Measurements from ENCODE around the gene ZC3HAV1L. TPM values are rescaled to one million over a fixed set of nuclear protein-coding genes. Genes with fewer than 3 reads are reported as not detected.

Gene ZC3HAV1L
- total RNA-seq, 4 donors from 2014 or later: 7.0 to 15.4 (median 10.2) TPM

DNA sequence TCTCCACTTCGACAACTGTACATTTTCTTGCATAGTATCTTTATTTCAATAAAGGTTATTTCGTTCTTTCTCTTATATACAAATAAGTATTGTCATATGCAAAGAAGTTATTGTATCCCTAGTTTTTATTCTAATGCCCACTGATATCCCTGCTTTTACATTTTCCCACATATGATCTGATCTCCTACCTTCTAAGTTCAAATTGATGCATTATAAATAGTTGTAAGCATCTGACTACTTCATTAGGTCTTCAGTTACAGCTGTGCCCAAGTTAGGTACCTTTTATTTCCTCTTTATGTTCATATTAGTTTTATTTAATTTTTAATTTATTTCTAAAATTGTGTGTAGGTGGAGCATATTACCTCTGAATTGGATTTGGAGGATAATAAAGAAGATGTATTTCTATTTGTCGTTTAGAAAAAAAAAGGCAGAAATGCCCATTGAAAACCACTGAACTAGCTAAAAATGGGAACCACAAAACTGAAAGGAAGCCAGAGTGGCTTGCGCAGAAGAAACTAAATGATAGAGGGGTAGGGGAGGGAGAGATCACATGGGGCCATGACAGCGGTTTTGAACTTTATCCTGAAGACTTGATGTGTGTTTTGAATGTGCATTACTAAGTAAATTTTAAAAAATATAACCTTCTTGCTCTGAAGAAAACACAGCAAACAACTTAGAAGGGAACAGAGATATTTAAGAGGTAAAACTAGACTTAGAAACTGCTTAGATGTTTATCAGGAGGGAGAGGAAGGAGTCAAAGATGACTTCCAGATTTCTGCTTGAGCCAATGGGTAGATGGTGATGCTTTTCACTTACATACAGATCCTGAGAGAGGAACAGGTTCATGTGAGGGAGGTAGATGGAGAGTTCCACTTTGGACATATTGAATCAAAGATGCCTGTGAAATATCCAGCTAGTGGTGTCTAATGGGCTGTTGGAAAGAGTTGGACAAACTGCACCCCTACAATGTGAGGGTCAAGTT, 9.3 kb upstream of the ZC3HAV1L start:
- H3K4me3 ChIP-seq: no peak overlapping the region
- H3K9me3 ChIP-seq: no peaks in the 10 kb centered on the region
- no peaks in the 10 kb centered on the region for H3K27me3 ChIP-seq
- intact Hi-C loops (cut with DNase I): no loop called here
- TF ChIP-seq EP300 (IDR thresholded peaks at IDR 0.05) (no peak), POLR2A (IDR thresholded peaks at IDR 0.05; ENCODE audit: low read depth) (no peak), POLR2AphosphoS5 (IDR thresholded peaks at IDR 0.05) (no peak)
- TF ChIP-seq, protein P1, sequence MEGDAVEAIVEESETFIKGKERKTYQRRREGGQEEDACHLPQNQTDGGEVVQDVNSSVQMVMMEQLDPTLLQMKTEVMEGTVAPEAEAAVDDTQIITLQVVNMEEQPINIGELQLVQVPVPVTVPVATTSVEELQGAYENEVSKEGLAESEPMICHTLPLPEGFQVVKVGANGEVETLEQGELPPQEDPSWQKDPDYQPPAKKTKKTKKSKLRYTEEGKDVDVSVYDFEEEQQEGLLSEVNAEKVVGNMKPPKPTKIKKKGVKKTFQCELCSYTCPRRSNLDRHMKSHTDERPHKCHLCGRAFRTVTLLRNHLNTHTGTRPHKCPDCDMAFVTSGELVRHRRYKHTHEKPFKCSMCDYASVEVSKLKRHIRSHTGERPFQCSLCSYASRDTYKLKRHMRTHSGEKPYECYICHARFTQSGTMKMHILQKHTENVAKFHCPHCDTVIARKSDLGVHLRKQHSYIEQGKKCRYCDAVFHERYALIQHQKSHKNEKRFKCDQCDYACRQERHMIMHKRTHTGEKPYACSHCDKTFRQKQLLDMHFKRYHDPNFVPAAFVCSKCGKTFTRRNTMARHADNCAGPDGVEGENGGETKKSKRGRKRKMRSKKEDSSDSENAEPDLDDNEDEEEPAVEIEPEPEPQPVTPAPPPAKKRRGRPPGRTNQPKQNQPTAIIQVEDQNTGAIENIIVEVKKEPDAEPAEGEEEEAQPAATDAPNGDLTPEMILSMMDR (IDR thresholded peaks at IDR 0.05): no peak
- no peak for DNase-seq (ENCODE audit: extremely low spot score)
- H3K4me1 ChIP-seq: no peaks in the 10 kb centered on the region
- H3K36me3 ChIP-seq: peaks cover 32 to 68% (median 43%) of the 10 kb centered on the region in 4 donors
- WGBS: 83% methylated on average over 5 of the region's 5 CpGs
- no peak overlapping the region for H3K27ac ChIP-seq (replicated peaks in 1 of 4)

DNA sequence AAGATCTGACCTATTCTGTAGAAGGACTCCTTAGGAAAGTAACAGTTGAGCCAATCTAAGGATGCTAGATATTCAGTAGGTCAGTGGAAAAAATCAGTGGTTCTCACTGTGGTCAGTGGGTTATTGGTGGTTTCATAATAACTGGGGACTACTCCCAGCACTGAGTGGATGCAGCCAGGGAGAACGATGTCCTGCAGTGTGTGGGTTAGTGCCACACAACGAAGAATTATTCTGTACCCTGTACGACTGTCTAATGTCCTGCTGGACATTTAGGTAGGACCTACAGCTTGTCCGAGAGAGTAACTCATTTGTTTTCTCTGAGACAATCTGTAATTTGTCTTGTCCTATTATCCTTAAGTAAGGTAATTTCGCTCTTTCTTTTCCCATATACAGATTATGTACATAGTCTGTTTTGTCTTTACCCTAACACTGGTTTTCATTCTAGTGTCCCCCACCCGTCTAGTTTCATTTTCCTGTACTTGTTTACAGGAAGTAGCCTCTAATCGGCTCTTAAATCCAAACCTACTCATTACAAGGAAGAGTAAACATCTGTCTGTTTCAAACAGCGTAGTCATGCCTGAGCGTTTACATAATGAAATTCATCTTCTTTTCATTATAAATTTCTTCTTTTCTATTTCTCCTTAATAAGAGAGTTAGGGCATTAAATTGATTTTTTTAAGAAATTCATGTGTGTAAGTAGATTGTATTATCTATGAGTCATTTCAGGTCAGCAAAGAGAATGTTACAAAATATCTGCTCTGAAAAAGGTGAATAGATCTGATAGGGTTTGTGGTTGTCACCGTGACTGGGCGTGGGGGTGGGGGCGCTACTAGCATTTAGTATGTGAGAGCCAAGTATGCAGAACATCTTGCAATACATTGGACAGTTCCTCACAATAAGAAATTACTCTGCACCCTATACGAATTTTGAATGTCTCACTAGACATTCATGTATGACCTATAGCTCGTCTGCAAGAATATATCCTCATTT, 8.3 kb upstream of the ZC3HAV1L start:
- 79% methylated on average over 14 of the region's 14 CpGs for WGBS

DNA sequence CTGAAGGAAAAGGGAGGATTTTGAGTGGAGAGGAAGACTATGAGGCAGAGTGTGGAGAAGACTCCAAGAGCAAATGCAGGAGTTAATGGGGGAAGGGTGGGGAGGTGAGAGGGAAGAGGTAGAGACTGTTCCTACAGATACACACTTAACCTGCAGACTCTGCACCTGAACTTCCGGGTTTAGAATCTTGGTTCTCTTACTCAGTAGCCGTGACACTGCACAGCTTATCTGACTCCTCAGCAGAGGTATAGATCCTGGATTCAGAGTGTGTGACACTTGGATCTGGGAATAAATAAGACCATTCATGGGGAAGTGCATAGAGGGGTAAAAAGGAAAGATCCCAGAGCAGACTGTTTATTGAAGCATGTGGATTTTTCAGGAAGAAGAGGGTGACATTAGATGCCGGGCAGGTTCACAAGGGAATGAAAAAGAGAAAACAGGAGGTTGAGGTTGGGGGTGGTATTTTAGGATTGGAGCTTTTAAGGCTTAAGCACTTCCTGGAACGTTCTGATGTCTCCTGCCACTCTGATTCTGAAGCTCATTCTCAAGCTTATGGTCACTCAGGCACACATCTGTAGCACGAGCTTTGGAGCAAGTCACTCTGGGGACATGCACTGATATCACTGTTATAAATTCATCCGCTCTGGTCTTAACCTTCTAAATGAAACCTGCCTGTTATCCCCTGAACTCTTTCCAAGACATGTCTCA, 5.7 kb upstream of the ZC3HAV1L start:
- H3K27ac ChIP-seq (replicated peaks in 1 of 4): no peak overlapping the region
- DNase-seq (ENCODE audit: extremely low spot score): no peak
- peaks cover 6 to 32% (median 20%) of the 10 kb centered on the region in 4 donors for H3K36me3 ChIP-seq
- 70% methylated on average over 6 of the region's 6 CpGs for WGBS
- intact Hi-C loops (cut with DNase I): no loop called here
- H3K4me1 ChIP-seq: peaks cover 0 to 2% (median under 1%) of the 10 kb centered on the region in 4 donors
- TF ChIP-seq, protein P1 (IDR thresholded peaks at IDR 0.05): no peak
- no peaks in the 10 kb centered on the region for H3K9me3 ChIP-seq
- H3K4me3 ChIP-seq: no peak overlapping the region
- no peaks in the 10 kb centered on the region for H3K27me3 ChIP-seq

More for the DNA sequence above, 8.3 kb upstream of the ZC3HAV1L start:
- TF ChIP-seq, protein P1 (IDR thresholded peaks at IDR 0.05): no peak
- no peak for TF ChIP-seq POLR2AphosphoS5 (IDR thresholded peaks at IDR 0.05)
- TF ChIP-seq POLR2A (IDR thresholded peaks at IDR 0.05; ENCODE audit: low read depth): no peak
- Histone ChIP-seq H3K4me3 (no peak overlapping the region), H3K9me3 (no peaks in the 10 kb centered on the region), H3K4me1 (no peaks in the 10 kb centered on the region), H3K27me3 (no peaks in the 10 kb centered on the region), H3K36me3 (peaks cover 24 to 58% (median 34%) of the 10 kb centered on the region in 4 donors), H3K27ac (replicated peaks in 1 of 4) (no peak overlapping the region)
- no peak for DNase-seq (ENCODE audit: extremely low spot score)
- intact Hi-C loops (cut with DNase I): no loop called here

DNA sequence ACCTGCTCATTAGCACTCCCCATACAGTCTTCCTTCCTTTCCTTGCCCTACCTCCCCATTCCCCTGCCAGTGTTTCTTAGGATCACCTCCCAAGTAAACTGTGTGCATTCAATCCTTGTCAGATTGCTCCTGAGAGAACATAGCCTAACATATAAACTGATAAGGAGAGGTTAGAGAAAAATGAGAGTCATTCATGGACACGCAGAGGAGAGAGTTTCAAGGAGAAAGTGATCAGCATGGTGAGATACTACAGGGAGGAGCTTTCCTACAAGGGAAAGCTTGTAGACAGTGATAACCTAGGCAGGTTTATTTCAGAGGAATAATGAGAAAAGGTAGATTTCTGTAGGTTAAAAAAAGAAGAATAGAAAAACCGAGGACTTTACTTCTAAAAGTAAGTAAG, 2.8 kb upstream of the ZC3HAV1L start:
- Histone ChIP-seq H3K9me3 (no peaks in the 10 kb centered on the region), H3K36me3 (peaks cover 0 to 9% (median 3%) of the 10 kb centered on the region in 4 donors), H3K4me1 (peaks cover 15 to 26% (median 20%) of the 10 kb centered on the region in 4 donors), H3K27me3 (no peaks in the 10 kb centered on the region), H3K4me3 (no peak overlapping the region), H3K27ac (replicated peaks in 1 of 4) (no peak overlapping the region)
- WGBS: 94% methylated on average over 2 of the region's 2 CpGs
- no peak for DNase-seq (ENCODE audit: extremely low spot score)
- intact Hi-C loops (cut with DNase I): no loop called here
- TF ChIP-seq EP300 (IDR thresholded peaks at IDR 0.05) (no peak), POLR2A (IDR thresholded peaks at IDR 0.05; ENCODE audit: low read depth) (no peak), POLR2AphosphoS5 (IDR thresholded peaks at IDR 0.05) (no peak)
- TF ChIP-seq, protein P1 (IDR thresholded peaks at IDR 0.05): no peak

All from esophagus muscularis mucosa (tissue), 4 donors.